Esophagus (tissue), 2 donors: ENCODE measurements around the gene HES1. TPM values are rescaled to one million over a fixed set of nuclear protein-coding genes. Genes with fewer than 3 reads are reported as not detected.

Source experiments
- H3K27ac ChIP-seq, 2 donors: one replicate each; pipeline ENCODE4 v1.5.1; 2013; ENCODE audit warnings: low read depth in 2 of 2, mild to moderate bottlenecking in 2 of 2, inconsistent platforms in 1 of 2, low read length in 1 of 2, moderate library complexity in 1 of 2
- H3K27me3 ChIP-seq, 2 donors: one replicate each; pipeline ENCODE4 v1.6.1; 2013; ENCODE audit warnings: low read length in 2 of 2, control low read depth in 1 of 2, mild to moderate bottlenecking in 1 of 2; ENCODE audit not compliant: insufficient read depth in 2 of 2, control insufficient read depth in 1 of 2
- H3K36me3 ChIP-seq, 2 donors: one replicate each; pipeline ENCODE4 v1.6.1; 2013; ENCODE audit warnings: low read length in 1 of 2; ENCODE audit not compliant: control insufficient read depth in 2 of 2, insufficient read depth in 2 of 2
- H3K4me1 ChIP-seq, 2 donors: one replicate each; pipeline ENCODE4 v1.6.1; 2013; ENCODE audit warnings: low read length in 1 of 2; ENCODE audit not compliant: control insufficient read depth in 2 of 2, insufficient read depth in 2 of 2
- H3K4me3 ChIP-seq, 2 donors: one replicate each; pipeline ENCODE4 v1.5.1; 2013; ENCODE audit warnings: low read length in 2 of 2, mild to moderate bottlenecking in 2 of 2, low read depth in 1 of 2, moderate library complexity in 1 of 2
- H3K9me3 ChIP-seq, 2 donors: one replicate each; pipeline ENCODE4 v1.6.1; 2013; ENCODE audit warnings: mild to moderate bottlenecking in 2 of 2, low read depth in 1 of 2, low read length in 1 of 2, moderate library complexity in 1 of 2; ENCODE audit not compliant: control insufficient read depth in 2 of 2, insufficient read depth in 1 of 2
- WGBS, 2 donors: extraction: QIAGEN DNeasy Blood & Tissue Kit; methylation state at CpG; one replicate each; pipeline ENCODE4 v1.1.7; 2013; 5-methylcytosine and 5-hydroxymethylcytosine counted together
- polyA plus RNA-seq, 2 donors: library from polyadenylated mRNA; stranded (reverse); fragments of 200-250 nt; gene quantifications; one replicate each; pipeline ENCODE4 v1.2.3, GENCODE V29; 2013
- donor health status: healthy with polysubstance abuse.
- donor health status: Bipolar disorder and iron deficiency.

HES1 gene
- polyA plus RNA-seq, 2 donors, result 68.9 to 78.3 TPM

DNA sequence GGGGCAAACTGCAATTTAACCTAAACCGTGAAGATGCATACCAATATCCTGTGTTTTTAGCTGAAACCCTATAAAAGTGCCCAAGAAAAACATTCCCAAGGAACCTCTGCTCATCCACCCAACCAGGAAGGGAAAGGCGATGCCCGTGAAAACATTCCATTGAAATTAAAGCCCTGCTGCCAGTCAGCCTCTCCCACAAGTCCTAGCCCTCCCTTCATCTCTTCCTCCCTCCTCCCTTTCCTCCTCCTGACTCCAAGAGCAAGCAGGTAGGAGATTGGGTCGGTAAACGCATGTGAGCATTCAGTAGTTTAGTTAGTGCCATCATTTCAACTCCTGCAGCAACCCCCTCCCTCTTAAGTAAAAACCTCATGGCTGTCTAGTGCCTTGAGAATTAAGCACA, 27.7 kb downstream of the HES1 start:
- WGBS, 2 donors, result 63 to 71% methylated on average over 5 of the region's 5 CpGs
- Histone ChIP-seq H3K27ac (no peak overlapping the region), H3K27me3 (no peaks in the 10 kb centered on the region), H3K4me3 (no peak overlapping the region), H3K4me1 (peaks cover 0 to 23% of the 10 kb centered on the region in 2 donors), H3K9me3 (no peaks in the 10 kb centered on the region), H3K36me3 (no peaks in the 10 kb centered on the region)

DNA sequence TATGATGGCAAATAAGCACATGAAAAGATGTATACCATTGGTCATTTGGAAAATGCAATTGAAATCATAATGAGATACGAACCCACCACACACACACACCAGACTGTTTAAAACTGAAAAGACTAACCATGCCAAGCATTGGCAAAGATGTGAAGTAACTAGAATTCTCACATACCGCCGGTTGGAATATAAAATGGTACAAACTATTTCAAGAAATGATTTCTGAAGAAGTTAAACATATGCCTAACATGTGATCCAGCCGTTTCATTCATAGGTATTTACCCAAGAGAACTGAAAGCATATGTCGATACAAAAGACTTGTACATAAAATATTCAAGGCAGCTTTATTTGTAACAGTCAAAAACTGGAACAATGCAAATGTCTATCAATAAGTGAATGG, 28.9 kb downstream of the HES1 start:
- 85% methylated on average over 5 of the region's 5 CpGs for WGBS, 2 donors
- H3K27ac ChIP-seq, result no peak overlapping the region
- no peak overlapping the region for H3K4me3 ChIP-seq
- no peaks in the 10 kb centered on the region for H3K36me3 ChIP-seq
- peaks cover 0 to 17% of the 10 kb centered on the region in 2 donors for H3K4me1 ChIP-seq
- H3K27me3 ChIP-seq, result no peaks in the 10 kb centered on the region
- H3K9me3 ChIP-seq, result no peaks in the 10 kb centered on the region

DNA sequence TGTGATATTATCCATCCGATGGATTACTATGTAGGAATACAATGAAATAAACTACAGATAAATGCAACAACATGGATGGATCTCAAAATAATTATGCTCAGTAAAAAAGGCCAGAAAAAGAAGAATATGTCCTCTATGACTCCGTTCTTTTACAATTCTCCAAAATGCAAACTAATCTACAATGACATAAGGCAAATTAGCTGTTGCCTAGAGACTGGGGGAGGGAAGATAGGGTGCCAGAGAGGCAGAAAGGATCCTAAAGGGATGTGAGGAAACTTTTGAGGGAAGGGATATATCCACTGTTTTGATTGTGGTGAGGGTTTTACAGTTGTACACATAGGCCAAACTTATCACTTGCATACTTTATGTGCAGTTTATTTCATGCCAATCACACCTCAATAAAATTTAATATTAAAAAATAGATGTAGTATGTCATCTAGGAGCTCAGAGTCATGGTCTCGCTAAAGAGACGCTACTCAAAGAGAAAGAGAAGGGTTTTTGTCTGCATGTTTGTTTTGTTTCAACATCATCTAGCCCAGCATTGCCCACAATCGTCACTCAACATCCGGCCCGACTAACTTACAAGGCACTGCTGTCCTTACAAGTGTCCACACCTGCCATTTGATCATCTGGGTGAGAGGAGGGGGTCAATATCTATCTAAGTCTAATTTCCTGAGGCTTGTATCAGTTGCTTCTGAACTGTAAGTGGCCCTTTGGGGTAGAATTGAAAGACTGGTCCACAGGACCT, 29.5 kb downstream of the HES1 start:
- no peaks in the 10 kb centered on the region for H3K9me3 ChIP-seq
- H3K36me3 ChIP-seq, result no peaks in the 10 kb centered on the region
- H3K27me3 ChIP-seq, result no peaks in the 10 kb centered on the region
- no peak overlapping the region for H3K27ac ChIP-seq
- H3K4me3 ChIP-seq, result no peak overlapping the region
- WGBS, 2 donors, result 89 to 93% methylated on average over 7 of the region's 7 CpGs
- H3K4me1 ChIP-seq, result peaks cover 0 to 11% of the 10 kb centered on the region in 2 donors

DNA sequence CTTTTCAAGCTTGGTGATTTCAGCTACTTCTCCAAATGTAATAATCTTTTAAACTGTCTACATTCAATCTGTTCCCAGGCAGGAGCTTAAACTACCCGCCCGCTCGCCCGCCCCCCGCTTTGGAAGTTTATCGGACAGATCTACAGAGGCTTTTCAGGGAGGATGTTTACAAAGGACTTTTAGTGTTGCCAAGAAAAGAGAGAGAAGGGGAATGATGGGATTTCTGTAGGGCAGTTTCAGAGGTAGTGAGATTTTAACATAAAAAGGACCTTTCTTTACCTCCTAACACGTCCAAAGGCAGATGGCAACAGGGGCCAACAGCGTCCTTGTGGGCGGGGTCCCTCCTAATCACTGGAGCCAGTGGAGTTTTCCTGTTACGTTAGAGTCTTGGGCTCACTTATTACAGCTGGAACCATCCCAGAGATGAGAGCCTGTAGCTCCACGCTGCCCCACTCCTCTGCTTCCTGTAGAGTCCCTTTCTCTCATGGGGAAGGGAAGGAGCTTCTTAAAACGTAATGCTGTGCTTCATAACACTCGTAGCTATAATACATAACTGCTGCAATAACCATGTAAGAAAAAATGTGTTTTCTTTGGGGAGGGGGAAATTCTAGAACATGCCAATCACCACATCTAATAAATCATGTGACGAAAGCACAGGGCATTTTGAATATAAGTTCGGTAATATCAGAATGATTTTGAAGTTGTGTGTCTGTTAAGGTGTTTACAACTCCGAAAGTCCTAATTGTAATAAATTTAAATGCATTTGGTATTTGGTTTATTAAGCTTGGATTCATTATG, 30.9 kb downstream of the HES1 start:
- peaks cover 0 to 2% of the 10 kb centered on the region in 2 donors for H3K4me1 ChIP-seq
- no peak overlapping the region for H3K27ac ChIP-seq
- no peaks in the 10 kb centered on the region for H3K9me3 ChIP-seq
- no peaks in the 10 kb centered on the region for H3K27me3 ChIP-seq
- 25 to 31% methylated on average over 16 of the region's 16 CpGs for WGBS, 2 donors
- H3K36me3 ChIP-seq, result no peaks in the 10 kb centered on the region
- H3K4me3 ChIP-seq, result no peak overlapping the region

DNA sequence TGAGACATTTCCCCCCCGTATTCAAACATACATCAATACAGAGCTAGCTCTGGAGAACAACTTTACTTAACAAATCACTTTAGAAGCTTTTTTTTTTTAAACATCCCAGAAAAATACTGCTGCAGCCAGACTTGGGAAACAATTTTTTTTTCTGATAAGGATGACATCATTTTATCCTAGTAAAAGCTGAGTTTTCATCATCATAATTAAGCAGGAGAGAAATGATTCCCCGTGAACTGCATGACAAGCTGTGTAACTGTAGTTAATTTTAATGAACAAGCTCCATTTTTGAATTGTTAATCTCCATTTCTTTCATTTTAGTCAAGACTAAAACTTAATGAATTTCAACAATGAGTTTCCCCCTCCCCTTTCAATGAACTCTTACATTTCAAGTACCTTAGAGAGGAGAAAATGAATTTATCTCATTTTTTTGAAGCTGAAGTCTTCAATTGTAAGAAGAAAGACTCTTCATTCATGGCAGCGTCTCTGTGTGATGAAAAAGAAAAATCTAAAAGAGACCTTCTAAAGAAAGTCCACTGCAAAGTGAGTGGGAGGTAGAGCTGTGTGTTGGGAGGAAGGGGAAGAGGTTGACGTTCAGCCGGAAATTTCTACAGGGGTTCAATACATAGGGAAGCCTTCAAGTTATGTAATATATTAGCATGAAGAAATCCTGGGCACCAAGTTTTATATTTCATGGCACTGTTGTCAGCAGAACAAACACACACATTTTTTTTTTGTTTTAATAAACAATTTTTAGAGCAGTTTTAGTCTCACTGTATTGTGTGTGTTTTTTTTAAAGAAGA, 31.7 kb downstream of the HES1 start:
- Histone ChIP-seq H3K36me3 (no peaks in the 10 kb centered on the region), H3K9me3 (no peaks in the 10 kb centered on the region), H3K27ac (no peak overlapping the region), H3K4me3 (no peak overlapping the region), H3K4me1 (peaks cover 0 to 2% of the 10 kb centered on the region in 2 donors), H3K27me3 (no peaks in the 10 kb centered on the region)
- WGBS, 2 donors, result 69 to 71% methylated on average over 5 of the region's 5 CpGs

DNA sequence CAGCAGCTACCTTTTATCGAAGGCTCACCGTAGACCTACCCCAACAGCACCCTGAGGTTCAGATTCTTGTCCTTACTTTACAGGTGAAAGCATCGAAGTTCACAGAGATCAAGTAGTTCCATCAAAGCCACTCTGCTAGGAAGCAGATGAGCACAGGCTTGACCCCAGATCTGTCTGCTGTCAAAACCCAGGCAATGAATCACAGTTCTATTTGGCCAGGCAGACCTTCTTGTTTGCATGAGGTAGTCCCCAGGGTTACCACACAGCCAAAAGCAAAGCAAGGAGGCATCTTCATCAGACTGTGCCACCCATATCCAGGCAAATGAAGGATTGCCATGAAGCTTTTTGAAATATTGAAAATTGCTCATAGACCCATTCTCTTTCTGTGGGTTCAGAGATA, 33.0 kb downstream of the HES1 start:
- no peak overlapping the region for H3K4me3 ChIP-seq
- no peaks in the 10 kb centered on the region for H3K4me1 ChIP-seq
- WGBS, 2 donors, result 88 to 91% methylated on average over 3 of the region's 3 CpGs
- H3K27me3 ChIP-seq, result no peaks in the 10 kb centered on the region
- H3K27ac ChIP-seq, result no peak overlapping the region
- H3K9me3 ChIP-seq, result no peaks in the 10 kb centered on the region
- H3K36me3 ChIP-seq, result no peaks in the 10 kb centered on the region

DNA sequence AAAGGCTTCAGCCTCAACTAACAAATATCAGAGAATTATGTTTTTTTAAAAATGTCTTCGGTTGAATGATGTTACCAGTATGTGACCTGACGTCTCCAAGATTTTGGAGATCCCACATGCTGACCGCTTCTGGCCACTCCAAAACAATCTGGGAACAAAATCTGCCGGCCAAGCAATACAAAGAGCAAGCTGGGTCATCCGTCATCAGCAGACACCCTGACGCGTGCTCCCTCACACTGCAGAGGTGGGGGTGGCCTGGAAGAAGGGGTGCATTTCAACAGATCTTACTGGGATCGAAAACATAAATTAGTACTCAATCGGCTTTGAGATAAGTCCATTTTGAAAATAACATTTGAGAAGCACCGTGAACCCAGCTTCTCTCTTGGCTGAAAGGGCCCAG, 33.6 kb downstream of the HES1 start:
- Histone ChIP-seq H3K4me3 (no peak overlapping the region), H3K27me3 (no peaks in the 10 kb centered on the region), H3K27ac (no peak overlapping the region), H3K36me3 (no peaks in the 10 kb centered on the region), H3K4me1 (no peaks in the 10 kb centered on the region), H3K9me3 (no peaks in the 10 kb centered on the region)
- WGBS, 2 donors, result 82 to 85% methylated on average over 10 of the region's 10 CpGs

DNA sequence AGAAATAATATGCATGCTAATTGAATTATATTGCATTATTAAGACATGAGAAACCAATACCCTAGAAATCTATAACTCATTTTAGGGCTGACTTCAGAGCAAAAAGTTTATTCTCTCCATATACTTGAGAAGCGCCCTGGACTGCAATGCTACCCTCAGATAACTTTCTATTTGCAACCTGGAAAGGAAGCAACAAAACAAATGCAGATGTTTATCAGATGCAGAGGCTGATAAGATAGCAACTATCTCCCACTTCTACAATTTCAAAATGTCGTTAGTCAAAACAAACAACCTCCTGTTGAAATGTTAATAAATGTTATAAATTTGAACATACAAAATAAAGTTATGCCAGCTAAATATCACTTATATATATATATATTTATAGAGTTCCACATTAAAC, 34.8 kb downstream of the HES1 start:
- Histone ChIP-seq H3K4me3 (no peak overlapping the region), H3K27ac (no peak overlapping the region), H3K27me3 (no peaks in the 10 kb centered on the region), H3K36me3 (no peaks in the 10 kb centered on the region), H3K9me3 (no peaks in the 10 kb centered on the region), H3K4me1 (no peaks in the 10 kb centered on the region)
- WGBS, 2 donors, result 70 to 74% methylated on average over 2 of the region's 2 CpGs

DNA sequence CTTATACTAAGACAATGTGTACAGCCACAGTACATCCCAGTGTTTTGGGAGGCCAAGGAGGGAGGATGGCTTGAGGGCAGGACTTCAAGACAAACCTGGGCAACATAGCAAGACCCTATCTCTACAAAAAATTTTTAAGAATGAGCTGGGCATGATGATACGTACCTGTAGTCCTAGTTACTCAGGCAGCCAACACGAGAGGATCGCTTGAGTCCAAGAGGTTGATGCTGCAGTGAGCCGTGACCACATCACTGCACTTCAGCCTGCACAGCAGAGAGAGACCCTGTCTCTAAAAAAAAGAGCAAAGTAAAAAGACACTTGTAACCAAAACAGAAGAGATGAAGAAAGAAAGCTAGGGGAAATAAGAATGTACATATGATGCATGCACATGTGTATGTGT, 38.5 kb downstream of the HES1 start:
- H3K9me3 ChIP-seq, result no peaks in the 10 kb centered on the region
- no peak overlapping the region for H3K27ac ChIP-seq
- H3K36me3 ChIP-seq, result no peaks in the 10 kb centered on the region
- no peak overlapping the region for H3K4me3 ChIP-seq
- WGBS, 2 donors, result 87 to 94% methylated on average over 4 of the region's 4 CpGs
- no peaks in the 10 kb centered on the region for H3K27me3 ChIP-seq
- H3K4me1 ChIP-seq, result peaks cover 0 to 4% of the 10 kb centered on the region in 2 donors
